Skeletal muscle cell (primary cell): ENCODE measurements around the gene EIF3L.
"Not testable (repeated sequence)": the region's sequence is repeated elsewhere in the genome, so short reads cannot be mapped to it uniquely, and the experiment has no call there.

Experiments used
- DNase-seq: peaks from one replicate; pipeline ENCODE4 v3.0.0-alpha.2; 2010; ENCODE audit warnings: low read depth
- H3K4me3 ChIP-seq: 2 replicates; pipeline ENCODE4 v1.5.1; 2011; ENCODE audit warnings: low read depth, mild to moderate bottlenecking, control low read depth, low read length, moderate library complexity

The EIF3L gene

DNA sequence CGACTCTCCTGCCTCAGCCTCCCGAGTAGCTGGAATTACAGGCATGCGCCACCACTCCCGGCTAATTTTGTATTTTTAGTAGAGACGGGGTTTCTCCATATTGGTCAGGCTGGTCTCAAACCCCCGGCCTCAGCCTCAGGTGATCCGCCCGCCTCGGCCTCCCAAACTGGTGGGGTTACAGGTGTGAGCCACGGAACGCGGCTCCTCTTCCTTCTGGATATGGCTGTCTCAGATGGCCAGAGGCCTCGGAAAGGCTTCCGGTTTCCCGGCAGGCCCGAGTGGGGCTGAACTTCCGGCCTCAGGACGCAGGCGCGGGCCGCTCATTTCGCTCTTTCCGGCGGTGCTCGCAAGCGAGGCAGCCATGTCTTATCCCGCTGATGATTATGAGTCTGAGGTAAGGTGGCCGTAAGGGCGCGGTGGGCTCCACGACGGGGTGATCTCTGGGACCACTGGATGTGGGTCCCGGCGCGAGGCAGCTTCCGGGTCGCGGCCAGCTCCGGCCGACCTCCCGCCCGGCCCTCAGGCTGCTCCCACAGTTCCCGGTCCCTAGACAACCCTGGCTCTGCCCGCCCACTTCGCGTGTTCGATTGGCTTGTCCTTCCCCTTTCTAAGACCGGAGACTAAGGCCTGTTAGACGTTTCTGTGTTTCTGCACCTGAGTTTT, at the start of gene EIF3L:
Gene EIF3L (plus strand): TSS at position 331 of the 663 bp plus-strand sequence. CDS start 31 bp downstream, at position 362.
- H3K4me3 ChIP-seq = peak within 1 kb of the TSS; percentile 86
- DNase-seq = peak; percentile 49

- not testable (repeated sequence) for H3K4me3 ChIP-seq, DNase-seq
These were observed 49.2 kb upstream of the EIF3L start for GRCh38 chr22:37799979-37800378.

GRCh38 chr22:37801946-37802309, 47.3 kb upstream of the EIF3L start:
- H3K4me3 ChIP-seq = peak overlapping the region; percentile 63
- no peak for DNase-seq

DNA sequence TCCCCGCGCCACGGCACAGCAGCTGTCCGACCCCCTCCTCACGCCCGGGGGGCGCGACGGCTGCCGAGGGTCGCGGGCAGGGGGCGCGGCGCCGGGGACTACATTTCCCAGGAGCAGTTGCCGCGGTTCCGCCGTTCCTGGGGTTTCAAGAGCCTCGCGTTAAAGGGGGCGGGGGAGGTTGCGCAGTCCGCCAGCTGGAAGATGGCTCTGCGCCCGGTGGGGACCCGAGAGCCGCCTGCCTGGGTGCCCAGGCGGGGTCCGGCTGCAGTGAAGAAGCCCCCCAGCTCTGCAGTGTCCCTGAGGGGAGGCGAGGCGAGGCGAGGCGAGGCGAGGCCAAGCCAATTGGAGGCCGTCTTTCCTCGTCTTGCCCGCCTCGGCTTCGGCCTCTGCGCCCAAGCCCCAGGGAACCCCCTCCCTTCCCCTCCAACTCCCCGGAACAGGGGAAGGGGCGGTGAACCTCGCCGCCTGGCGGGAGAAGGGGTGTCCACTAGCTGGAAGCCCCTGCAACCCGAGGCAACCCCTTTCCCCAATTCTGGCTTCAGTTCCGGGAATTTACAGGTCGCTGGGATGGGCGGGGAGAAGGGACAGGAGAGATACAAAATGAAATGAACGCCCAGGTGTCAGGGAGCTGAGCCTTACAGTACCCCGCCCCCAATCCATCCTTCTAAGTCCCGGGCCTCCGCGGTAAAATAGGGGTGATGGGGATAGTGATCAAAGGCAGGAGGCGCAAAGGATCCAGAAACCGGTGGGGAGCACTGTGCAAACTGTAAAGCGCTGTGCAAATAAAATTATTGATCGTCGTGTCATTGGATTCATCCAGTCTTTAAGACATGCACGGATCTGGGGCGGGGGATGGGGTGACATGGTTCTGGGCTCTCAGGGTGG, 46.7 kb upstream of the EIF3L start:
- H3K4me3 ChIP-seq = peak overlapping the region; percentile 63
- DNase-seq = no peak

- no peak overlapping the region for H3K4me3 ChIP-seq
These were observed 46.0 kb upstream of the EIF3L start for GRCh38 chr22:37803195-37803638.

DNA sequence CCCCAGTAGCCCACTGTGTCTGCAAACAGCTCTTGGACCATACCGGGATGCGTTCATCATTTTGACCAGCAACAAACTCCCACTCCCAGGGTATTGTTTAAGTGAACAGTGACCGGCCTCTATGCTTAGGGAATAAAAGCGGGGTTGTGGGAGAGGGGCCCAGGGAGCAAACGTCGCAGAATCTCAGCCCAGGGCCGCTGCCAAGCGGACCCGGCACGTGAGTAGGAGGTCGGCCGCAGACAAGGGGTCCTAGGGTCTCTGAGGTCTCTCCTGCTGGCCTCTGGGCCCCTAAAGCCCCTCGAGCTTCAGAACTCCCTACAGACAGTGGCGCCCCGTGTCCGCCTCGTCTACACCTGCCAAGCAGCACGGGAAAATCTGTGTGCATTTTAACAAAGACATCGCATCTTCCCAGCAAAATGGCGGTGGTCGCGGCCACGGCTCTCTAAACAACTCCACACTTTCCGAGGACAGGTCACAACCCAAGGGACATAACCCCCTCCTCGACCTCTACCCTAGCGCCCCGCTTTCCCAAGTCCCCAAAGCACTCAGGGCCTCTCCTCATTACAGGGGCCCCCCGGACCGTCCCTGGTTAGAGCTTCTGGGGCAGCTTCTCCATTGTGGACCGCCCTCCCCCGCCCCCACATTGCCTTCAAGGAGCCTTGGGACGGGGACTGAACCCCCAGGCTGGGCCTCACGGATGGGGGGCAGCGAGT, 45.4 kb upstream of the EIF3L start:
- no peak overlapping the region for H3K4me3 ChIP-seq
- no peak for DNase-seq

More at GRCh38 chr22:37803195-37803638, 46.0 kb upstream of the EIF3L start:
- DNase-seq = no peak

DNA sequence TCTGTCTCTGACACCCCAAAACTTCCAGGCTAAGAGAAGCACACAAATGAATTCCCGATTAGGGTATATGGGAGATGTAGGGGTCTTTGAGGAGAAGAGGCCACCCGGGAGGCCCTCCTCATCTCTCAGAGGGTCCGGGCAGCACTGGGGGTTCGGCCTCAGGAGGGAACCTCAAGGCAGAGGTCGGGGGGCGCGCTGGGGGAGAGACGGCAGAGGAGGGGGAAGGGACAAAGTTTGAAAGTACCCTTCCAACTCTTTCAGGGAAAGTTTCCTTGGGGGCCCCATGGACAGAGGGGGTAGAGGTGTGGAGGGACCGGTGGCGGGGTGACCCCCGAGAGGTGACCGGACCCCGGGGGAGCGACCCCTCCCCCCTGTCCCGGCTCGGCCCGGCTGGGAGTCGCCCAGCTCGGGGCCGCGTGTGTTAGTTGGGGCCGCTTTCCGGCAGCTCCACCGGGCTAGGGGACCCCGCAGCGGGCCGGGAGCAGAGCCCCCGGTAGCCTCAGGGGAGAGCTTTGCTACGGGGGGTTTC, 44.8 kb upstream of the EIF3L start:
- DNase-seq = no peak

DNA sequence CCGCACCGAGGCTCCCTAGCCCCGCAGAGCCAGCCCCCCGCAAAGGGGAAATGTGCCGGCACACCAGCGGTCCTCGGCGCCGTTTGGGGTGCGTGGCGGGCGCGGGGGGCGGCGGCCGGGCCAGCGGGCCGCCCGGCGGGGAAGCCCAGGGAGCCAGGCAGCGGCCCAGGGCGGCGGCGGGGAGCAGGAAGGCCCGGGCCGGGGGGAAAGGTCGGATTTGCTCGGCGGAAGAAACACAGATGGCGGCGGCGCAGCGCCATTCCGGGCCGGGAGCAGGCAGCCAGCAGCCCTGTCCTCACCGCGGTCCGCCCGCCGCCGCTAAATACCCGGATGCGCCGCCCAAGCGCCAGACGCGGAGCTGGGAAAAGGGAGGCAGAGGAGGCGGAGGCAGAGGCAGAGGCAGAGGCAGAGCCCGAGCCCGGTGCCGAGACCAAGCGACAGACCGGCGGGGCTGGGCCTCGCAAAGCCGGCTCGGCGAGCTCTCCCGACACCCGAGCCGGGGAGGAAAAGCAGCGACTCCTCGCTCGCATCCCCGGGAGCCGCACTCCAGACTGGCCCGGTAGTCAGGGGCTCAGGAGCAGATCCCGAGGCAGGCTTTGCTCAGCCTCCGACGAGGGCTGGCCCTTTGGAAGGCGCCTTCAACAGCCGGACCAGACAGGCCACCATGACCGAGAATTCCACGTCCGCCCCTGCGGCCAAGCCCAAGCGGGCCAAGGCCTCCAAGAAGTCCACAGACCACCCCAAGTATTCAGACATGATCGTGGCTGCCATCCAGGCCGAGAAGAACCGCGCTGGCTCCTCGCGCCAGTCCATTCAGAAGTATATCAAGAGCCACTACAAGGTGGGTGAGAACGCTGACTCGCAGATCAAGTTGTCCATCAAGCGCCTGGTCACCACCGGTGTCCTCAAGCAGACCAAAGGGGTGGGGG, 44.1 kb upstream of the EIF3L start:
- H3K4me3 ChIP-seq = peak overlapping the region; percentile 75
- DNase-seq = no peak

More for the DNA sequence above, 44.8 kb upstream of the EIF3L start:
- peak overlapping the region; percentile 75 for H3K4me3 ChIP-seq

GRCh38 chr22:37805810-37806277, 43.4 kb upstream of the EIF3L start:
- DNase-seq = no peak
- H3K4me3 ChIP-seq = peak overlapping the region; percentile 75

DNA sequence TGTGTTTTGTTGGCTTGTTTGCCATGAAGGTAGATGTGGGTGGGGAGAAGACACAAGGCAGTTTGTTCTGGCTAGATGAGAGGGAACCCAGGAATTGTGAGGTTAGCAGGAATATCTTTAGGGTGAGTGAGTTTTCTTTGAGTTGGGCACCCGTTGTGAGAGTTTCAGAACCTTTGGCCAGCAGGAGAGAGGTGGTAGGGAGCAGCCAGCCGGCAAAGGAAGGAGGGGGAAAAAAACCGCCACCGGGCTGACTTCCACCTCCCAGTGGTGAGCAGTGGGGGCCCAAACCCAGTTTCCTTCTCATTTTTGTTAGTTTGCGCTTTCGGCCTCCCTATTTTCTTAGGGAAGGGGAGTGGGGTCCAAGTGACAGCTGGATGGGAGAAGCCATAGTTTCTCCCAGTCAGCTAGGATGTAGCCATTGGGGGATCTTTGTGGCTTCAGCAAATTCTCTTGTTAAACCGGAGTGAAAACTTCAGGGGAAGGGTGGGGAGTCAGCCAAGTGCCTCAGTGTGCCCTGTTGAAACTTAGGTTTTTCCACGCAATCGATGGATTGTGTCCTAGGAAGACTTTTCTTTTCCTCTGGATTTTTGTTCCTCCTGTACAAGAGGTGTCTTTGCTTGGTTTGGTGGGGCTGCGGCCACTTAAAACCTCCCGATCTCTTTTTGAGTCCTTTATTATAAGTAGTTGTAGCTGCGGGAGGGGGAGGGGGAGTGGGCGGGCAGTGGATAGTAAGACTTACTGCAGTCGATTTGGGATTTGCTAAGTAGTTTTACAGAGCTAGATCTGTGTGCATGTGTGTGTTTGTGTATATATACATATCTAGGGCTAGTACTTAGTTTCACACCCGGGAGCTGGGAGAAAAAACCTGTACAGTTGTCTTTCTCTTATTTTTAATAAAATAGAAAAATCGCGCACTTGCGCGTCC, 42.5 kb upstream of the EIF3L start:
- DNase-seq = no peak
- H3K4me3 ChIP-seq = peak overlapping the region; percentile 75

GRCh38 chr22:37807410-37808293, 41.6 kb upstream of the EIF3L start, which contains the start of gene GCAT:
Gene GCAT (plus strand): TSS chr22:37807934. CDS start chr22:37807968, 34 bp downstream.
- peak; percentile 90 for DNase-seq
- H3K4me3 ChIP-seq = peak within 1 kb of the TSS; percentile 75

- DNase-seq = no peak
- H3K4me3 ChIP-seq = peak overlapping the region; percentile 75
These were observed 40.9 kb upstream of the EIF3L start for GRCh38 chr22:37808294-37808657.

DNA sequence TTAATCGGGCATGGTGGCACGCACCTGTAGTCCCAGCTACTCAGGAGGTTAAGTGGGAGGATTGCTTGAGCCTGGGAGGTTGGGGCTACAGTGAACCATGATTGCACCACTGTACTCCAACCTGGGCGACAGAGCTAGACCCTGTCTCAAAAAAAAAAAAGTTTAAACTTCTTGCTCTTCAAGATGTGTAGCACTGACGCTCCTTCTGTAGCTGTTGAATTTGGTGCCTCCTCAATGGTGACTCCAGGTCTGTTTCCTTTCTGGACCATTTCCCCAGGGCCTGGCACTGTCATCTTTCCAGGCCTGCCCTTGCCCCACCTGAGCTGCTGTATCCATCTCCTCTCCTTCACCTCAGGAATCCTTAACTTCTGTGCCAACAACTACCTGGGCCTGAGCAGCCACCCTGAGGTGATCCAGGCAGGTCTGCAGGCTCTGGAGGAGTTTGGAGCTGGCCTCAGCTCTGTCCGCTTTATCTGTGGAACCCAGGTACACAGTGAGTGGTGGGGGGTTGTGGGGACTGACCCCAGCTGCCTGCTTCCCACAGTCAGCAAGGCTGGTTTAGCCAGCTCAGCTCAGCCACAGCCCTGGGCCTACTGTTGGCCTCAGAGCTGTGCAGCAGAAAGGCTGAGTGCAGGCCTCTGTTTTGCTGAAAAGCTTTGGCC, 39.4 kb upstream of the EIF3L start:
- no peak for DNase-seq
- H3K4me3 ChIP-seq = no peak overlapping the region

- H3K4me3 ChIP-seq = no peak overlapping the region
- DNase-seq = no peak
These were observed 37.4 kb upstream of the EIF3L start for GRCh38 chr22:37811867-37812266.

- DNase-seq = no peak
- no peak overlapping the region for H3K4me3 ChIP-seq
These were observed 36.1 kb upstream of the EIF3L start for GRCh38 chr22:37812869-37813678.
